HG02763 (cell line): ENCODE measurements around the gene SURF4.

Experiments used
- ATAC-seq: cut with Tn5 transposase; IDR thresholded peaks from one replicate; pipeline ENCODE4 v1.9.1; 2021; ENCODE audit warnings: mild to moderate bottlenecking, moderate library complexity; ENCODE audit not compliant: unreplicated experiment

Gene SURF4

DNA sequence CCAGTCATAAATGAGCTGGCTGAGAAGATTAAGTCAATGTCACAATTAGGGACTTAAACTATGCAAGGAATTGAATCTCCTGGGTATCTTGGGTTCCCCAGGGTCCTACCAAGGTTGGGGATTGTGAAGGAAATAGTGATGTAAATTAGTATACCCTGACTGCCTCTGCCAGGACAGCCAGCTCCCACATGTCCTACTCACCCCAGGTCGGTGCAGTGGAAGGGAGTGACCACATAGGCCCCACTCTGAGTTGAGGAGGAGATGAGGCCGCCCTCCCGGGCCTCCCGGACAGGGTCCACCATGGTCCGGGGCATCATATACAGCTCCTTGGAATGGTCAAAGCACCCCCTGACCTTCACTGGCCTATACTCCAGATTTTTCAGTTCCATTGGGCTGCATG lies 22.3 kb downstream of the SURF4 start:
- ATAC-seq, result no peak

- no peak for ATAC-seq
Measured at GRCh38 chr9:133352635-133353340, 23.1 kb downstream of the SURF4 start.

GRCh38 chr9:133351908-133352634 lies 23.8 kb downstream of the SURF4 start:
- ATAC-seq, result no peak

DNA sequence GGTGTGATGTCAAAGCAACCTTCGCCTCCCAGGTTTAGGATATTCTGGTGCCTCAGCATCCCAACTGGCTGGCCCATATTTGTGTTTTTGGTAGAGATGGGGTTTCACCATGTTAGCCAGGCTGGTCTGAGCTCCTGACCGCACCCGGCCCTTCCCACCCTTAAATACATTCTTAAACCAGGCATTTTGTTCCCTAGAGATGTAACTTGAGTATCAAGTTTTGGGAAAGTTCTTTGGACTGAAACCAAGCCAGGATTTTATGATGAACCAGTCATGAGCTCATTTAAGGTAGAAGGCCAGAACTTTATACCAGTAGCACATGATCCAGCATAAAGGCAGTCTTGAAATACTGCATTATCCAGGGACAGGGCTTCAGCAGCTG lies 24.3 kb downstream of the SURF4 start:
- no peak for ATAC-seq

DNA sequence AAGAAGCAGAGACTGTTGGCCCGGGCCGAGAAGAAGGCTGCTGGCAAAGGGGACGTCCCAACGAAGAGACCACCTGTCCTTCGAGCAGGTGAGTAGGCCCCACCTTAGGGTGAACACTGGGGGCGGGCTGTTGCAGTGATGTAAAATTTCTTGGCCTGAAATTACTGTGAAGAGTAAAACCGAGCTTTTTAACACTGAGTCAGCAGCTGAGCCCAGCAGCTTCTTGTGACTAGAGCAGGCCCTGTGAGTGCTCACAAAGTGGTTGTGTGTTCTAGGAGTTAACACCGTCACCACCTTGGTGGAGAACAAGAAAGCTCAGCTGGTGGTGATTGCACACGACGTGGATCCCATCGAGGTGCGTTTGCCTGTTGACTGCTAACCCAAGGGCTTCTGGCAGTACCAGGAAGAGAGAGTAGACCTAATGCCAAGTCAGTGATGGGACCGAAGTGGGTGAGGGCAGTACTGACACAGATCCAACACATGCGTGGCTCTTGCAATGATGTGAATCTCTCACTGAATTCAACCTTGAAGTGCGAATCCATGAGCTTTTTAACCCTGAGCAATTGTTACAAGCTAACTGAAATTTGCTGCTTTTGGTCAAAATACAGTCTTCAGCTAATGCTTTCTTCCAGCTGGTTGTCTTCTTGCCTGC lies 25.8 kb downstream of the SURF4 start:
- no peak for ATAC-seq

- no peak for ATAC-seq
Measured at GRCh38 chr9:133348718-133349573, 26.9 kb downstream of the SURF4 start.

GRCh38 chr9:133347985-133348717 lies 27.7 kb downstream of the SURF4 start, which contains the start of the genes MED22 and RPL7A:
TSS of gene MED22 (minus strand) at chr9:133348131. CDS start at chr9:133346662, 1,469 bp downstream.
TSS of gene RPL7A (plus strand) at chr9:133348218. CDS start at chr9:133348244, 26 bp downstream.
- peak; percentile 69 for ATAC-seq

GRCh38 chr9:133347515-133347984 lies 28.3 kb downstream of the SURF4 start:
- ATAC-seq, result peak; percentile 20

- no peak for ATAC-seq
Measured at GRCh38 chr9:133346021-133346785, 29.7 kb downstream of the SURF4 start.

DNA sequence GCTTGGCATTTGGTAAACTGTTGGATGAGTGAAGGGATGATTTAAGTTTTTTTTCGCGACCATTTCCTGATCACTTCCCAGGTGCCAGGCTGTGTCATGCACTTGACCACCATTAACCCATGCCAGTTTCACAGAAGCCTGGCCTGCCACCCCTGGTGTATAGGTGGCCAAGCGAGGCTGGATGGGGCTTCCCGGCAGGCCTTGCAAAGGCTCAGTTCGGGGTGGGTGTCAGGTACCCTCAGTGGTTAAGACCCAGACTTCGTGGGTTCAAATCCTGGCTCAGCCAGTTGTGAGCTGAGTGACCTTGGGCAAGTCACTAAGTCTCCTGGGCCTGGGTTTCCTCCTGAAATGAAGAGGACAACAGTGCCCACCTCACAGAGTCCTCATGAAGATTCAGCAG lies 30.3 kb downstream of the SURF4 start:
- ATAC-seq, result no peak

GRCh38 chr9:133344979-133345378 lies 30.9 kb downstream of the SURF4 start:
- ATAC-seq, result no peak

DNA sequence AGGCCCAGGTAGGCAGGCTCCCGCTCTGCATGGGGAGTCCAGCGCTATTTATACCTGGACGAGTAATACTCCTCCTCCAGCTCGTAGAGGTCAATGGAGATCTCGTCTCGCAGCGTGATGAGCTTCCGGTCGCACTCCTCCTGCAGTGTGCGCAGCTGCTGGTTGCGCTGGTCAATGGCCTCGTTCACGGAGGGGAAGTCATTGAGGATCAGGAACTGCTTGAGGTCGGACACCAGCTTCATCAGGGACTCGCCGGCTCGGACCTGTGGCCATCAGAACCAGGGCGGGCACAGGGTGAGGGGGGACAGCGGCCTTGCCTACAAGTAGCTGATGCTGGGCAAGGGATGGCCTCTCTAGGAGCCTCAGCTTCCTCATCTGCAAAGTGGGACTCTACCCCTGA lies 31.8 kb downstream of the SURF4 start:
- no peak for ATAC-seq

DNA sequence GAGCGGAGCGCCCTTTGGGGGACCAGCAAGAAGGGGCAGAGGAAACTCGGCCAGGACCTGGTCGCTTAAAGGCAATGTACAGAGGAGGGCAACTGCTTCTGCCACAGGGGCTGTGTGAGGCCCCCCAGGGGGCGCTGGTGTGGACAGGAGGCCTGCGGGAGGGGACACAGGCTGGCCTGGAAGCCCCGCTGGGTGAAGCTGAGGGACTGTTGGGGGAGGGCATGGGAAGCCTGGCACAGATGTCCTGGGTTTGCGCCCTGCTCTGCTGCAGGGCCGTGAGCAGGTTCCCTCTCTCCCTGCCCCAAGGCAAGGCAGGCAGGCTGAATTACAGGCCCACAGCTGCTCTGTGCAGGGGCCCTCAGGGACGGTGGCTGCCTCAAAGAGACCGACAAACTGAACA lies 33.3 kb downstream of the SURF4 start:
- ATAC-seq, result no peak

- ATAC-seq, result no peak
Measured at GRCh38 chr9:133342069-133342406, 33.8 kb downstream of the SURF4 start.

- ATAC-seq, result no peak
Measured at GRCh38 chr9:133341369-133342068, 34.3 kb downstream of the SURF4 start.

GRCh38 chr9:133340916-133341315 lies 34.9 kb downstream of the SURF4 start:
- no peak for ATAC-seq

DNA sequence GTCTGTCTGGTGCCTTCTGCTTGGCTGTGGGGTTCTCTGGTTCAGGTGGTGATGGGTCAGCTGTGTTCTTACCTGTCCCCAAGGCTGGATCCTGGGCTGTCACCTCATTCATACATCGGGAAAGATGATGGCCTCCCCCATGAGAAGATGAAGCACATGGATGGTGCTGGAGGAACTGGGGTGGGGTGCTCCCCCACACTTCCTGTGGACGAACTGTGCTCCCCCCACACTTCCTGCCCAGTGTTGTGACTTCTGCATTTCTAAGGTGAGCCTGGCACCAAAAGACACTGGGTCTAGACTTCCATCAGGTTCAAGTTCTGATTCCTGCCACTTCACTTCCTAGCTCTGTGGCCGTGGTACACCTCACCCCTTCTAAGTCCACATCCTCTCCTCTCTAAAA lies 35.6 kb downstream of the SURF4 start:
- ATAC-seq, result no peak

DNA sequence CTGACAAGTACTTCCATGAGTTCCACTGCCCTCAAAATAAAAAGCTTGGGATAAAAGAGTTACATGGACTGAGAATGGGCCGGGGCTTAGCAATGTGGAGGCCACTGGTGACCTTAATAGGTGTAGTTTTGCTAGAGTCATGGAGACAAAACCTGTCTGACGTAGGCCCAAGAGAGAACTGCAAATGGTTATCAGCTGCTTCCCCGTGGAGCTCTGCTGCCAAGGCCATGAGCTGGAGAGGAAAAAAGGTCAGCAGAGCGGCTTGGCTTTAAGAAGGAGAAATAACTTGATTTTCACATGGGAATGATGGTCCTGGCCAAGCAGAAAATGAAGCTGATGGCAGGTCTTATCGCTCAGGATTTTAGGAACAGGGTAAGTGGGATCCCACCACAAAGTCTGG lies 36.2 kb downstream of the SURF4 start:
- no peak for ATAC-seq
